IMR-90 (cell line): ENCODE measurements around the gene PDXDC1. TPM values are rescaled to one million over a fixed set of nuclear protein-coding genes. Genes with fewer than 3 reads are reported as not detected.
"Not testable (repeated sequence)": the region's sequence is repeated elsewhere in the genome, so short reads cannot be mapped to it uniquely, and the experiment has no call there.

ENCODE experiments used
- ATAC-seq: fragments of 200-7000 bp; cut with Tn5 transposase; 2 replicates; pipeline ENCODE4 v1.9.1; 2020; ENCODE audit warnings: low read depth, mild to moderate bottlenecking, moderate library complexity
- BruUV-seq: library from RNA; stranded (reverse); fragments of 400-500 nt; replicated peaks from 2 replicates; lab custom pipeline; 2021; lab: Mats Ljungman, UMichigan
- CTCF ChIA-PET: fragments of 300-600 bp; formaldehyde crosslinking; extraction: SDS; loops from one replicate; lab custom pipeline; 2021; ENCODE audit warnings: antibody characterized with exemption; lab: Yijun Ruan, JAX
- POLR2A ChIA-PET: fragments of 300-600 bp; sonication (Branson Sonifier 250); formaldehyde crosslinking; loops from one replicate; lab custom pipeline; 2022; ENCODE audit warnings: antibody characterized with exemption; ENCODE audit not compliant: unreplicated experiment; lab: Charles Lee
- DNase-seq: peaks from one replicate; pipeline ENCODE4 v3.0.0; 2013
- H2AFZ ChIP-seq: replicated peaks from 2 replicates; pipeline ENCODE3; 2013; ENCODE audit warnings: low read length, mild to moderate bottlenecking; ENCODE audit not compliant: poor library complexity
- H2AK5ac ChIP-seq: 2 replicates; pipeline ENCODE4 v1.6.1; 2013; ENCODE audit warnings: low read depth, low read length, inconsistent platforms
- H2AK9ac ChIP-seq: replicated peaks from 2 replicates; pipeline ENCODE3; 2013; ENCODE audit warnings: mild to moderate bottlenecking, low read depth, low read length, moderate library complexity; ENCODE audit not compliant: poor library complexity
- H2BK120ac ChIP-seq: 2 replicates; pipeline ENCODE4 v1.6.1; 2013; ENCODE audit warnings: low read depth, low read length, inconsistent platforms
- H2BK15ac ChIP-seq: 3 replicates; pipeline ENCODE4 v1.6.1; 2013; ENCODE audit warnings: low read depth, low read length, inconsistent platforms
- H2BK20ac ChIP-seq: 2 replicates; pipeline ENCODE4 v1.6.1; 2013; ENCODE audit warnings: low read depth, mild to moderate bottlenecking, inconsistent platforms, low read length, moderate library complexity
- H2BK5ac ChIP-seq: 2 replicates; pipeline ENCODE4 v1.6.1; 2013; ENCODE audit warnings: mild to moderate bottlenecking, low read depth, low read length, inconsistent platforms; ENCODE audit not compliant: poor library complexity, severe bottlenecking
- H3K14ac ChIP-seq: replicated peaks from 2 replicates; pipeline ENCODE4 v1.6.1; 2013; ENCODE audit warnings: low read depth, low read length, inconsistent platforms
- H3K18ac ChIP-seq: 2 replicates; pipeline ENCODE4 v1.6.1; 2013; ENCODE audit warnings: low read depth, low read length, control low read depth
- H3K23ac ChIP-seq: 2 replicates; pipeline ENCODE4 v1.6.1; 2013; ENCODE audit warnings: low read depth, low read length, inconsistent platforms
- H3K27ac ChIP-seq: 2 replicates; pipeline ENCODE4 v1.5.1; 2013; ENCODE audit warnings: mild to moderate bottlenecking, control low read depth, low read length; ENCODE audit not compliant: insufficient read depth
- H3K27me3 ChIP-seq: 2 replicates; pipeline ENCODE4 v1.6.1; 2013; ENCODE audit warnings: low read length; ENCODE audit not compliant: control insufficient read depth, insufficient read depth
- H3K36me3 ChIP-seq: 2 replicates; pipeline ENCODE4 v1.6.1; 2013; ENCODE audit warnings: low read length, mixed read lengths; ENCODE audit not compliant: control insufficient read depth, insufficient read depth
- H3K4ac ChIP-seq: 2 replicates; pipeline ENCODE4 v1.6.1; 2013; ENCODE audit warnings: low read depth, low read length, inconsistent platforms
- H3K4me1 ChIP-seq: 2 replicates; pipeline ENCODE4 v1.6.1; 2013; ENCODE audit warnings: low read length, mixed read lengths; ENCODE audit not compliant: control insufficient read depth, insufficient read depth
- H3K4me2 ChIP-seq: 2 replicates; pipeline ENCODE4 v1.6.1; 2013; ENCODE audit warnings: low read depth, mild to moderate bottlenecking, control low read depth, low read length, moderate library complexity
- H3K4me3 ChIP-seq: 2 replicates; pipeline ENCODE4 v1.5.1; 2013; ENCODE audit warnings: low read depth, mild to moderate bottlenecking, control low read depth, low read length, moderate library complexity; ENCODE audit not compliant: insufficient read depth
- H3K56ac ChIP-seq: 2 replicates; pipeline ENCODE4 v1.6.1; 2013; ENCODE audit warnings: low read length, inconsistent platforms; ENCODE audit not compliant: insufficient read depth; ENCODE audit errors: extremely low read depth
- H3K79me1 ChIP-seq, 2 experiments: 2 replicates each; pipeline ENCODE4 v1.6.1; 2013; ENCODE audit warnings: low read length in 2 of 2, inconsistent platforms in 1 of 2, low read depth in 1 of 2
- H3K9ac ChIP-seq: 2 replicates; pipeline ENCODE4 v1.6.1; 2013; ENCODE audit warnings: low read depth, low read length, control low read depth
- H3K9me1 ChIP-seq: 2 replicates; pipeline ENCODE4 v1.6.1; 2013; ENCODE audit warnings: low read length, inconsistent platforms; ENCODE audit not compliant: insufficient read depth
- H3K9me3 ChIP-seq: 2 replicates; pipeline ENCODE4 v1.6.1; 2013; ENCODE audit warnings: low read length; ENCODE audit not compliant: control insufficient read depth, insufficient read depth
- H4K20me1 ChIP-seq: 2 replicates; pipeline ENCODE4 v1.6.1; 2013; ENCODE audit warnings: low read length, inconsistent platforms; ENCODE audit not compliant: insufficient read depth
- H4K5ac ChIP-seq: 2 replicates; pipeline ENCODE4 v1.6.1; 2013; ENCODE audit warnings: mild to moderate bottlenecking, low read depth, low read length, control low read depth
- H4K8ac ChIP-seq, 2 experiments: 2 replicates each; pipeline ENCODE4 v1.6.1; 2013; ENCODE audit warnings: low read depth in 2 of 2, low read length in 2 of 2, control low read depth in 1 of 2, inconsistent platforms in 1 of 2
- H4K91ac ChIP-seq: 2 replicates; pipeline ENCODE4 v1.6.1; 2013; ENCODE audit warnings: low read depth, low read length, inconsistent platforms; ENCODE audit not compliant: insufficient read depth
- WGBS, 2 experiments: methylation state at CpG; one replicate each; pipeline versions ENCODE4 v1.1.5 to v1.1.7; 2013; ENCODE audit warnings: missing lambda C conversion rate in 2 of 2; ENCODE audit not compliant: insufficient read length in 1 of 2; ENCODE audit errors: extremely low coverage in 2 of 2; 5-methylcytosine and 5-hydroxymethylcytosine counted together
- dilution Hi-C: fragments of 300-500 bp; cut with HindIII; formaldehyde crosslinking; loops from one replicate; pipeline ENCODE4 v1.14.3; 2018; ENCODE audit warnings: low sequenced_read_pairs; ENCODE audit not compliant: unreplicated experiment
- in situ Hi-C: fragments of 300-500 bp; cut with MboI; formaldehyde crosslinking; loops from 3 replicates; pipeline ENCODE4 v1.14.3; 2019; ENCODE audit warnings: low sequenced_read_pairs, inconsistent platforms, mixed read lengths
- intact Hi-C: fragments of 100-400 bp; cut with micrococcal nuclease; formaldehyde crosslinking; loops from 2 replicates; pipeline ENCODE4 v1.10.0; 2022
- polyA plus RNA-seq, 3 experiments: library from polyadenylated mRNA; depleted of rRNA; stranded (reverse); fragments of >200 nt; gene quantifications; 2 replicates each; pipeline ENCODE4 v1.2.3, GENCODE V29; 2012; ENCODE audit warnings: low replicate concordance in 1 of 3
- total RNA-seq: library from RNA; depleted of rRNA; stranded (reverse); fragments of >200 nt; gene quantifications from 2 replicates; pipeline ENCODE4 v1.2.3, GENCODE V29; 2012

The PDXDC1 gene
- total and polyA plus RNA-seq, 2 of the 4 experiments (the other 2 are of a cell fraction), result 68.7 to 117 TPM

GRCh38 chr16:15135483-15136360, 160.9 kb downstream of the PDXDC1 start:
- H3K23ac ChIP-seq, H2BK5ac ChIP-seq, H4K8ac ChIP-seq, CTCF ChIA-PET, H2AK5ac ChIP-seq, H2AK9ac ChIP-seq, H4K5ac ChIP-seq, H3K14ac ChIP-seq, intact Hi-C loops, H3K4me1 ChIP-seq, H3K9ac ChIP-seq, H4K91ac ChIP-seq, H3K9me3 ChIP-seq, H2BK120ac ChIP-seq, BruUV-seq, H3K27me3 ChIP-seq, H3K79me1 ChIP-seq, ATAC-seq, POLR2A ChIA-PET, H3K4ac ChIP-seq, in situ Hi-C loops, H2AFZ ChIP-seq, H3K36me3 ChIP-seq, dilution Hi-C loops, H2BK15ac ChIP-seq, H3K27ac ChIP-seq, H3K56ac ChIP-seq, H4K20me1 ChIP-seq, H3K9me1 ChIP-seq, H3K18ac ChIP-seq, H3K4me3 ChIP-seq, H2BK20ac ChIP-seq, DNase-seq, H3K4me2 ChIP-seq: not testable (repeated sequence)
- WGBS, 2 experiments, result no CpG with 5 or more reads among the region's 50 CpGs

GRCh38 chr16:15137514-15137913, 162.7 kb downstream of the PDXDC1 start:
- H4K91ac ChIP-seq, H3K9me1 ChIP-seq, BruUV-seq, H3K14ac ChIP-seq, H4K8ac ChIP-seq, ATAC-seq, H3K18ac ChIP-seq, H3K27me3 ChIP-seq, DNase-seq, H3K4me2 ChIP-seq, H4K20me1 ChIP-seq, intact Hi-C loops, H3K56ac ChIP-seq, H3K36me3 ChIP-seq, dilution Hi-C loops, H3K27ac ChIP-seq, H2AK5ac ChIP-seq, H2BK20ac ChIP-seq, H3K4me1 ChIP-seq, H3K9ac ChIP-seq, POLR2A ChIA-PET, CTCF ChIA-PET, H2AK9ac ChIP-seq, H3K79me1 ChIP-seq, H3K23ac ChIP-seq, H2BK5ac ChIP-seq, H3K4me3 ChIP-seq, H2BK120ac ChIP-seq, H2AFZ ChIP-seq, H3K4ac ChIP-seq, H2BK15ac ChIP-seq, H4K5ac ChIP-seq, H3K9me3 ChIP-seq, in situ Hi-C loops: not testable (repeated sequence)
- no CpG with 5 or more reads among the region's 15 CpGs for WGBS, 2 experiments
